ENCODE data around the gene HNF1B. TPM values are rescaled to one million over a fixed set of nuclear protein-coding genes. Genes with fewer than 3 reads are reported as not detected.

HNF1B gene
- total and polyA plus RNA-seq, 5 experiments from 2014 or later = not detected

GRCh38 chr17:37741341-37742115 lies 3.3 kb downstream of the HNF1B start:
- Mint-ChIP-seq H3K9me3 (no peaks in the 10 kb centered on the region), H3K36me3 (no peaks in the 10 kb centered on the region), H3K4me1 (peaks cover 14 to 36% (median 28%) of the 10 kb centered on the region in 4 donors), H3K27me3 (peaks cover 37 to 95% (median 61%) of the 10 kb centered on the region in 5 donors), H3K4me3 (peak overlapping the region in 9 of 10 donors; percentile 12 to 82 (median 61)), H3K27ac (no peak overlapping the region)
- POLR2A ChIA-PET = no interaction called here
- ATAC-seq (no peak), DNase-seq (no peak)

DNA sequence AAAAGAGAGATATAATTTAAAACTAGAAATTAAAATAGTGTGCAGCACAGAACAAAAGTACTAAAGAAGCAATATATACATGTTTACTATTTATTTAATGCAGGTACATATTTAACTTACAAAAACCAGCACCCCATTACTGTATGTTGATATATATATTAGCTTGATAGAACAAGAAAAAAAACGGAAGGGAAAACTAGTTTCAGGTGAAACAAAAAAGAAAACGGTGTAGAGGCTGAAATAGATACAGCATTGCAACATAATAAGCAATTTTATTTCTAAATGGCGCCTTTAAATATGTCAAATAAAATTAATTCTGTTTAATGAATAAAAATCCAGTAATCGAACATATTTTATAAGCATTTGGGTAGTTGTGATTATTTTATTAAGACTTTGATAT lies 3.9 kb downstream of the HNF1B start:
- H3K27me3 Mint-ChIP-seq = peaks cover 35 to 92% (median 60%) of the 10 kb centered on the region in 5 donors
- H3K27ac Mint-ChIP-seq = no peak overlapping the region
- ATAC-seq (no peak), DNase-seq (no peak)
- H3K9me3 Mint-ChIP-seq = no peaks in the 10 kb centered on the region
- no peaks in the 10 kb centered on the region for H3K36me3 Mint-ChIP-seq
- H3K4me1 Mint-ChIP-seq = peaks cover 14 to 36% (median 28%) of the 10 kb centered on the region in 4 donors
- POLR2A ChIA-PET = no interaction called here
- no peak overlapping the region for H3K4me3 Mint-ChIP-seq

GRCh38 chr17:37737971-37738370 lies 6.9 kb downstream of the HNF1B start:
- Mint-ChIP-seq H3K4me3 (no peak overlapping the region), H3K9me3 (no peaks in the 10 kb centered on the region), H3K36me3 (no peaks in the 10 kb centered on the region), H3K4me1 (peaks cover 4 to 14% (median 8%) of the 10 kb centered on the region in 4 donors), H3K27me3 (peaks cover 32 to 65% (median 48%) of the 10 kb centered on the region in 5 donors), H3K27ac (no peak overlapping the region)
- POLR2A ChIA-PET = no interaction called here
- ATAC-seq (no peak), DNase-seq (no peak)

GRCh38 chr17:37737081-37737480 lies 7.8 kb downstream of the HNF1B start:
- POLR2A ChIA-PET = no interaction called here
- H3K36me3 Mint-ChIP-seq = no peaks in the 10 kb centered on the region
- H3K4me1 Mint-ChIP-seq = peaks cover under 1 to 9% (median 4%) of the 10 kb centered on the region in 4 donors
- peaks cover 31 to 56% (median 44%) of the 10 kb centered on the region in 5 donors for H3K27me3 Mint-ChIP-seq
- no peak overlapping the region for H3K4me3 Mint-ChIP-seq
- H3K9me3 Mint-ChIP-seq = peaks cover 0 to 1% (median 0%) of the 10 kb centered on the region in 9 donors
- no peak overlapping the region for H3K27ac Mint-ChIP-seq
- ATAC-seq (no peak), DNase-seq (no peak)

DNA sequence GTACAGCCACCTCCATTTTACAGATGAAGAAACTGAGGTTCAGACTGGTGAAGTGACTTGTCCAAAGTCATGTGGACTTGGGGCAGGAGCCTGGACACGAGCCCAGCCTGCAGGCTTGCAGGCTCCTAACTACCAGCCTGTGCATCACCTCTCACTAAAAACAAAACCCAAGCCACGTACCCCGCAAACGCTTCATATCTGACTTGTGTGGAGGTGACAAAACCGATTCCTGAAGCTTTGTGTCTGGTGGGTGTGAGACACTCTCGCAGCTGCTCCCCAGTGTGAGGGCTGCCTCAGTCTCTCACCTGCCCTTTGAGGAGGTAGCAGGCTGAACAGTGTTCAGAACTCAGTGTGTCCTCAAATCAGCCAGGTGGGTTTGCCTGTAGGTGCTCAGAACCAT lies 8.4 kb downstream of the HNF1B start:
- no peak overlapping the region for H3K27ac Mint-ChIP-seq
- H3K4me3 Mint-ChIP-seq = no peak overlapping the region
- DNase-seq = no peak
- peaks cover 0 to 1% (median 0%) of the 10 kb centered on the region in 9 donors for H3K9me3 Mint-ChIP-seq
- no peaks in the 10 kb centered on the region for H3K36me3 Mint-ChIP-seq
- no peak for ATAC-seq
- H3K27me3 Mint-ChIP-seq = peaks cover 27 to 52% (median 40%) of the 10 kb centered on the region in 5 donors
- peaks cover 0 to 4% (median 1%) of the 10 kb centered on the region in 4 donors for H3K4me1 Mint-ChIP-seq
- POLR2A ChIA-PET = interaction anchor here (0.6 kb wide), 1 partner anchor 70 kb away, joined by 3 read pairs; no protein-coding TSS in a partner anchor

GRCh38 chr17:37735165-37735564 lies 9.7 kb downstream of the HNF1B start:
- Mint-ChIP-seq H3K27me3 (peaks cover 21 to 47% (median 36%) of the 10 kb centered on the region in 5 donors), H3K4me3 (no peak overlapping the region), H3K9me3 (peaks cover 0 to 1% (median 0%) of the 10 kb centered on the region in 9 donors), H3K36me3 (no peaks in the 10 kb centered on the region), H3K4me1 (peaks cover 0 to 4% (median 0%) of the 10 kb centered on the region in 4 donors), H3K27ac (no peak overlapping the region)
- POLR2A ChIA-PET = no interaction called here
- DNase-seq = no peak
- ATAC-seq = no peak

DNA sequence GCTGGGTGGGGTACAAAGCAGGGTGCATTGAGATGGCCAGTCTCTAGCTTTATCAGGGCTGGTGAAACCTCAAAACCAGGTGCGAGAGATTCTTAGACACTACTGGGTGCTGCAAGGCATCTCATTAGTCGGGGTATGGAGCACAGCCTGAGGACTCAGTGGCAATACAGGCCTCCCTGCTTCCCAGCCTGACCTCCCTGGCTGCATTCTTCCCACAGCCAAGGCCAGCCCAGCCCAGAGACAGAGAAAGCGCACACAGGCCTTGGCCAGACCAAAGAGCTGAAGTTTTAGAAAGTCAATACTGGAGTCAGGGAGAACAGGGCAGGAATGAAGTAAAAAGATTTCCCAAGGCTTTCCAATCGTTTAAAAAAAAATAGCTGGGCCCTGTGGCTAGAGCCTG lies 12.5 kb downstream of the HNF1B start:
- H3K27me3 Mint-ChIP-seq = peaks cover 3 to 20% (median 14%) of the 10 kb centered on the region in 5 donors
- H3K4me1 Mint-ChIP-seq = peaks cover 0 to 1% (median 0%) of the 10 kb centered on the region in 4 donors
- no peaks in the 10 kb centered on the region for H3K36me3 Mint-ChIP-seq
- no peak for DNase-seq
- no peak overlapping the region for H3K27ac Mint-ChIP-seq
- POLR2A ChIA-PET = no interaction called here
- H3K4me3 Mint-ChIP-seq = no peak overlapping the region
- peaks cover 0 to 1% (median 0%) of the 10 kb centered on the region in 9 donors for H3K9me3 Mint-ChIP-seq
- ATAC-seq = no peak

DNA sequence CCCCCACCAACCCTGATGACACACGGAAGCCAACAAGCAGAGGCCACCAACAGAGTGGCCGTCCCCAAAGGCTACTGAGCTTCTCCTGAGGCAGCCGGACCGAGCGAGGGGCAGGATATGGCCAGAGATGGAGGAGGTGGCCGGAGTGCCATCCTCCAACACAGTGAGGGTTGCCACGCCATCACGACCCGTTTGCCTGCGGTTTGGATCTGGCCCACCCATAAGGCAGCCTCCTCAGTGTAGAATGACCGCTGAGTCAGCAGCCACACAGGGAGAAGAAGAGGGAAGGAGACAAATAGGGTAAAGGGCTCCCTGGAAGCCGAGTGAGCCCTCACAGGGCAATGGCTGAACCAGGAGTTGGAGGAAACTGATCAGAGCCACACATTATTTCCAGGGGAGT lies 13.8 kb downstream of the HNF1B start:
- ATAC-seq (no peak), DNase-seq (no peak)
- H3K27me3 Mint-ChIP-seq = peaks cover 0 to 9% (median 1%) of the 10 kb centered on the region in 5 donors
- peaks cover 0 to 1% (median 0%) of the 10 kb centered on the region in 9 donors for H3K9me3 Mint-ChIP-seq
- H3K4me1 Mint-ChIP-seq = peaks cover 0 to 1% (median 0%) of the 10 kb centered on the region in 4 donors
- no peak overlapping the region for H3K4me3 Mint-ChIP-seq
- H3K36me3 Mint-ChIP-seq = no peaks in the 10 kb centered on the region
- POLR2A ChIA-PET = no interaction called here
- peak overlapping the region in 1 of 10 donors; percentile 43 for H3K27ac Mint-ChIP-seq

GRCh38 chr17:37729905-37730304 lies 15.0 kb downstream of the HNF1B start:
- Mint-ChIP-seq H3K27ac (peak overlapping the region in 1 of 10 donors; percentile 14), H3K4me3 (no peak overlapping the region), H3K36me3 (no peaks in the 10 kb centered on the region), H3K9me3 (peaks cover 0 to 1% (median 0%) of the 10 kb centered on the region in 9 donors), H3K4me1 (peaks cover 0 to 1% (median 0%) of the 10 kb centered on the region in 4 donors), H3K27me3 (peaks cover 0 to 8% (median 0%) of the 10 kb centered on the region in 5 donors)
- POLR2A ChIA-PET = no interaction called here
- no peak for DNase-seq
- no peak for ATAC-seq

GRCh38 chr17:37726891-37727675 lies 17.8 kb downstream of the HNF1B start:
- Mint-ChIP-seq H3K4me1 (peaks cover 0 to 8% (median 0%) of the 10 kb centered on the region in 4 donors), H3K4me3 (no peak overlapping the region), H3K9me3 (no peaks in the 10 kb centered on the region), H3K27me3 (peaks cover 0 to 8% (median 0%) of the 10 kb centered on the region in 5 donors), H3K36me3 (no peaks in the 10 kb centered on the region), H3K27ac (no peak overlapping the region)
- no peak for ATAC-seq
- DNase-seq = no peak
- POLR2A ChIA-PET = no interaction called here

- Mint-ChIP-seq H3K4me1 (peaks cover 0 to 8% (median 0%) of the 10 kb centered on the region in 4 donors), H3K9me3 (no peaks in the 10 kb centered on the region), H3K4me3 (no peak overlapping the region), H3K27ac (no peak overlapping the region), H3K36me3 (no peaks in the 10 kb centered on the region), H3K27me3 (peaks cover 0 to 6% (median 0%) of the 10 kb centered on the region in 5 donors)
- ATAC-seq = no peak
- no peak for DNase-seq
- POLR2A ChIA-PET = no interaction called here
These were observed 18.6 kb downstream of the HNF1B start for GRCh38 chr17:37726248-37726647.

- H3K9me3 Mint-ChIP-seq = no peaks in the 10 kb centered on the region
- H3K4me1 Mint-ChIP-seq = peaks cover 0 to 8% (median 0%) of the 10 kb centered on the region in 4 donors
- peaks cover 0 to 2% (median 0%) of the 10 kb centered on the region in 5 donors for H3K27me3 Mint-ChIP-seq
- POLR2A ChIA-PET = no interaction called here
- H3K27ac Mint-ChIP-seq = no peak overlapping the region
- no peak for DNase-seq
- H3K36me3 Mint-ChIP-seq = no peaks in the 10 kb centered on the region
- no peak overlapping the region for H3K4me3 Mint-ChIP-seq
- no peak for ATAC-seq
These were observed 19.2 kb downstream of the HNF1B start for GRCh38 chr17:37725601-37726146.
